AG09309 (cell line): ENCODE results near the gene SLC10A7.

Experiments
- DNase-seq: peaks from one replicate; pipeline ENCODE4 v3.0.0-alpha.2; 2010; ENCODE audit warnings: low read depth
- H3K4me3 ChIP-seq: 2 replicates; pipeline ENCODE4 v1.5.1; 2011; ENCODE audit warnings: mild to moderate bottlenecking, low read depth, low read length, moderate library complexity; ENCODE audit not compliant: control insufficient read depth
- TF ChIP-seq, protein P1 (sequence below): IDR thresholded peaks from 2 replicates; pipeline ENCODE4 v1.5.1; 2011; ENCODE audit warnings: mild to moderate bottlenecking, low read depth, low read length, inconsistent platforms; ENCODE audit not compliant: insufficient read depth, control insufficient read depth; ENCODE audit errors: missing control alignments

Gene SLC10A7

DNA sequence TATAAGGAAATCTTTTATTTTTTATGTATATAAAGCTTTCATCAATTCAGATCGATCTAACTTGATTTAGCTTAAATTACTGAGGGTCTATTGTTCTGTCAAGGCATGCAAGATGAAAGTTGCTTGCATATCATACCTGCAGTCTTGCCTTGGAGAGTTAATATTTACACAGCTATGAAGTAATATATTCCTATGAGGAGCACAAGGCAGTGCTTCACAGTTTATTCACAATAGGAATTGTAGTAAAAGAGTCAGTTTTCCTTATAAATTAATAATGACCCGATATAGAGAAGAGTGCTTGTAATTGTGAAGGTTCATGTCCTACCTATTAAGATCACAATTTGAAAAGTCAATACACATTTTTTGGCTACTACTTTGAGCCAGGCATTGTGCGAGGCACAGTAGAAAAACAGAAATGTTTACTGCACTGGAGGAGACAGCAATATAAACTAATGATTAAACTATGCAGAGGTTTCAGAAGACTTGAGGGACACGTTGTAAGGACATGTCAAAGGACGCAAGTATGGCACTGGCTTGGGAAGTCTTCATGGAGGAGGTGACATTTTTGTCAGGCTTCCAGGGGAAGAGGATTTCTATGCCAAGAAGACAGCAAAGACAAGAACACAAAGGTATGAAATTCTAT is 268.6 kb downstream of the SLC10A7 start:
- TF ChIP-seq, protein P1, sequence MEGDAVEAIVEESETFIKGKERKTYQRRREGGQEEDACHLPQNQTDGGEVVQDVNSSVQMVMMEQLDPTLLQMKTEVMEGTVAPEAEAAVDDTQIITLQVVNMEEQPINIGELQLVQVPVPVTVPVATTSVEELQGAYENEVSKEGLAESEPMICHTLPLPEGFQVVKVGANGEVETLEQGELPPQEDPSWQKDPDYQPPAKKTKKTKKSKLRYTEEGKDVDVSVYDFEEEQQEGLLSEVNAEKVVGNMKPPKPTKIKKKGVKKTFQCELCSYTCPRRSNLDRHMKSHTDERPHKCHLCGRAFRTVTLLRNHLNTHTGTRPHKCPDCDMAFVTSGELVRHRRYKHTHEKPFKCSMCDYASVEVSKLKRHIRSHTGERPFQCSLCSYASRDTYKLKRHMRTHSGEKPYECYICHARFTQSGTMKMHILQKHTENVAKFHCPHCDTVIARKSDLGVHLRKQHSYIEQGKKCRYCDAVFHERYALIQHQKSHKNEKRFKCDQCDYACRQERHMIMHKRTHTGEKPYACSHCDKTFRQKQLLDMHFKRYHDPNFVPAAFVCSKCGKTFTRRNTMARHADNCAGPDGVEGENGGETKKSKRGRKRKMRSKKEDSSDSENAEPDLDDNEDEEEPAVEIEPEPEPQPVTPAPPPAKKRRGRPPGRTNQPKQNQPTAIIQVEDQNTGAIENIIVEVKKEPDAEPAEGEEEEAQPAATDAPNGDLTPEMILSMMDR: no peak
- DNase-seq: no peak
- H3K4me3 ChIP-seq: no peak overlapping the region

GRCh38 chr4:146247356-146247755 is 274.4 kb downstream of the SLC10A7 start:
- no peak for DNase-seq
- H3K4me3 ChIP-seq: no peak overlapping the region
- TF ChIP-seq, protein P1: no peak

GRCh38 chr4:146246381-146246780 is 275.4 kb downstream of the SLC10A7 start:
- TF ChIP-seq, protein P1: no peak
- DNase-seq: no peak
- no peak overlapping the region for H3K4me3 ChIP-seq

DNA sequence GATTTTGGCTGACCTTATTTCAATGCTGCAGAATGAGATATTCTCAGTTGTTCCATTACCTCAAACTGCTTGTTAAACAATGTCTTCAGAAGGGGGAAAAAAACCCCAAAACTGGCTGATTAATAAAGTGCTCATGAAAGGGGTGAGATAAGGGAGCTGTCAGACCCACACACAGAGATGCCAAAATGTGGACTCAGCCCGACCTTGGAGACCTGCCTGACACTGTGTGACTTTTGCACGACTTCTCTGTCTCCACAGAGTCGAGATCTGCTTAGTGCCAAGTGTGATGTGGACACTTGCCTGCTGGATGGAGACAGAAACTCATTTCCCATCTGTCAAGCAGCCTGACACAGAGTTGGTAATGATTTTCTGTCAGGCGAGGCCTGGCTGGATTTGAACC is 275.9 kb downstream of the SLC10A7 start:
- TF ChIP-seq, protein P1: no peak
- DNase-seq: no peak

GRCh38 chr4:146245246-146245645 is 276.5 kb downstream of the SLC10A7 start:
- no peak overlapping the region for H3K4me3 ChIP-seq
- no peak for DNase-seq
- TF ChIP-seq, protein P1: no peak

More for the DNA sequence above, 275.9 kb downstream of the SLC10A7 start:
- H3K4me3 ChIP-seq: no peak overlapping the region

- TF ChIP-seq, protein P1: no peak
- no peak for DNase-seq
- no peak overlapping the region for H3K4me3 ChIP-seq
Measured at GRCh38 chr4:146244496-146244895, 277.2 kb downstream of the SLC10A7 start.

- no peak for DNase-seq
- no peak overlapping the region for H3K4me3 ChIP-seq
- TF ChIP-seq, protein P1: no peak
Measured at GRCh38 chr4:146243883-146244277, 277.9 kb downstream of the SLC10A7 start.
